HG03378 (cell line): ENCODE results near the gene CRACR2A.

Experiments used
- ATAC-seq: cut with Tn5 transposase; IDR thresholded peaks from one replicate; pipeline ENCODE4 v1.9.1; 2021; ENCODE audit warnings: mild to moderate bottlenecking, moderate library complexity; ENCODE audit not compliant: unreplicated experiment

CRACR2A gene

DNA sequence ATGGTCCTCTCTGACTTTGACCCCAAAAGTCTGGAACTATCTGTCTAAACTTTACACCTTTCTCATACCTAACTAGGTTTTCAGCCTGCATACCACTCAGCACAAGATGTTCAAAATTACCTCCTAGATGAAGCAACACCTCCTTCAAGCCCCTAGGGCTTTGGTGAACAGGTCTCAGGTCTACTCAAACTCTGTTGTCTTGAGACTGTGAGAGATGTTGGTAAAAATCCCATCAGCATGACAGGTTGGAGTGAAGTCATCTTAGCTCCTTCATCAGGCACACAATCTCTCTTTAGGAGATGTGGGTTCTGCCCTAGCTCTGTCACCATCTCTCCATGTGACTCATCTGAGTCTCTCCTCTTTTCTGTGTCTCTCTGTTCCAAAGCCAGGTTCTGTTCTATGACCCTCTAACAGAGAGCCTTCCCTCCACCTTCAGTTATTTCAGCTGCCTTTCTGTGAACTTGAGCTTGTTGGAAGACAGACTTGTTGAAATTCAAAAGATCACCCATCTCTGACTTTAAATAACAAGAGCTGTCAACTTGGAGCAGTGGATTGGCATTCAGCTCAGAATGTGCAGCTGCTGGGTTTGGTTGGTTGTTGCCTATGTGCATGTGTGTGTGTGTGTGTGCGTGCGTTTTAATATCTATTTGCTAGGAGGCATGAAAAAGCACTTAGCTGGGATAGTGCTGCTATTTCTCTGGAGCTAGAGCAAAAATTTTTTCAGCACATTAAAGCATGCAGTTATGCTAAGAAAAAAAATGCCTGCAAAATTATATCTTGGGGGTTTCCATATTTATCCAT, 130.7 kb downstream of the CRACR2A start:
- ATAC-seq: no peak

DNA sequence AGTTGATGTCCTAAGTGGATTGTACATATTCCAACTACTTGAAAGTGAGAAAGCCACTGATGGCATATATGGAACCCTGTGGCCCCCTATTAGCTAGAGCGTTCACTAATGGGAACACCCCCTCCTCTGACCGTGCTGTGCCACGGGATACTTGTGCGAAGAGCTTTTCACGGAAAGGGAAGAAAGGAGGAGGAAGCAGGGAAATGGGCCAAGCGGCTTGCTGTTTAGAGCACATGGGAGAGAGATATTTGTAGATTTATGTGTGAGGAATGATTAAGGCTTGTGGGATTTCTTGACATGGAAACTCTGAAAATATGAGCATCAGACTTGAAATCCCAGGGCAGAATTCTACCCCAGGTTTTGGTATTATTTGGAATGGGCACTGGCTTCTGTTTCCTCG, 132.1 kb downstream of the CRACR2A start:
- ATAC-seq: no peak

DNA sequence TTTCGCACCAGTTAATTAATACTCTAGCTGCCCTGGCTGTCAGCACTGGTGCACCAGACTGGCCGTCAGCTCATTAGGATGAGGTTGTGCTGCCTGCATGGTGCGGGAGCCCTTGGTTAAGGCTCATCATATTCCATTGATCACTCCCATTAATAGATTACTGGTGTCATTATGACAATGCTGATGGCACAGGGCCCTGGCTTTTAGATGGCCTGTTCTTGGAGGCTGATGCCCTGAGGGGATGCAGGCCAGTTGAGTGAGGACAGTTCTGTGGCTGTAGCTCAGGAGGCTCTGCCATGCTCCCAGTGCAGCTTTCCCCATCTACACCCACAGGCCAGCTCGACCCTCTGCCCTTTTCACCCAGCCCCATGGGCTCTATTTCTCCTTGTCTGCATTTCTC, 135.3 kb downstream of the CRACR2A start:
- ATAC-seq: no peak

DNA sequence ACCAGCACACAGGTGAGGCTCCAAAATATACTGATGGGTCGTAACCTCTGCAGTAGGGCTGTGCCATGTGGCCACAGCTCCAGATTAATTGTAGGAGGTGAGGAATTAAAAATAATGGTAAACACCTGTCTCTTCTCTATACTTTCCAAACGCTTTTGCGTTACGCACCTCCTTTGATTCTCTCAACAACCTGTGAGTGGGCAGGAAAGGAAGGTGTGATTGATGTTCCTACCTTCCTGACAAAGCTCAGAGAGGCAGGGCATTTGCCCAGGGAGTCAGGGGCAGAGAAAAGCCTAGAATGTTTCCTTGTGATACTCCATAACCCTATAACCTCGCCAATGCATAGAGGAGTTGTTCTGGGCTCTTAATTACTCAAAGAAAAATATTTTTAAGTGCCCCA, 137.0 kb downstream of the CRACR2A start:
- no peak for ATAC-seq

DNA sequence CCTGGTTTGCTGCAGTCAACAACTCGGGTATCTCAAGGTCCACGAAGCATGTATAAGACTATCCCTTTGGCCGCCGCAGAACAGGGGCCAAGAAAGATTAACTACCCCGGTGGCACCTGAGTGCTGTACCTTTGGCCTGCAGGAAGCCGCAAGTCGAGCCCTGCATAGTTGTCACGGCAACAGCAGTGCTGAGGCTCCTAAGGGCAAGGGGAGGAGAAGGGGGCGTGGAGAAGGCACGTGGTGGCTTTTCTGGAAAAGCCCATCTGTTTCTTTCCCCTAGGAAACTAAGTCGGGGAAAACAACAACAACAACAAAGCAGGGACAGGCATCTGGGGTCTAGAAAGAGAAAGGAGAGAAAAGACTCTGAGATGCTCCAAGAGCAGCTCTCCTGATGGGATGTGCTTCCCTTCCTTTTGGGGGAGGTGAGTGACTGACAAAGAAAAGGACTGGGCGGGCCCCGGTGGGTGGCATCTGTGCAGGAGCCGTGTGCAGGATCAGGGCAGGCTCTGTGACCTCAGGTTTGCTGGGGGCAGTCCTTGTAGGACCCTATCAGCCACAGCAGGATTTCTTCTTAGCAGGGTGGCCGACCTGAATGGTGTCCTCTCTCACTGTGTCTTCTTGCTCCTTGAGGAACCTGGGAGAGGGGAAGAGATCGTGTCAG, 138.0 kb downstream of the CRACR2A start:
- ATAC-seq: no peak

DNA sequence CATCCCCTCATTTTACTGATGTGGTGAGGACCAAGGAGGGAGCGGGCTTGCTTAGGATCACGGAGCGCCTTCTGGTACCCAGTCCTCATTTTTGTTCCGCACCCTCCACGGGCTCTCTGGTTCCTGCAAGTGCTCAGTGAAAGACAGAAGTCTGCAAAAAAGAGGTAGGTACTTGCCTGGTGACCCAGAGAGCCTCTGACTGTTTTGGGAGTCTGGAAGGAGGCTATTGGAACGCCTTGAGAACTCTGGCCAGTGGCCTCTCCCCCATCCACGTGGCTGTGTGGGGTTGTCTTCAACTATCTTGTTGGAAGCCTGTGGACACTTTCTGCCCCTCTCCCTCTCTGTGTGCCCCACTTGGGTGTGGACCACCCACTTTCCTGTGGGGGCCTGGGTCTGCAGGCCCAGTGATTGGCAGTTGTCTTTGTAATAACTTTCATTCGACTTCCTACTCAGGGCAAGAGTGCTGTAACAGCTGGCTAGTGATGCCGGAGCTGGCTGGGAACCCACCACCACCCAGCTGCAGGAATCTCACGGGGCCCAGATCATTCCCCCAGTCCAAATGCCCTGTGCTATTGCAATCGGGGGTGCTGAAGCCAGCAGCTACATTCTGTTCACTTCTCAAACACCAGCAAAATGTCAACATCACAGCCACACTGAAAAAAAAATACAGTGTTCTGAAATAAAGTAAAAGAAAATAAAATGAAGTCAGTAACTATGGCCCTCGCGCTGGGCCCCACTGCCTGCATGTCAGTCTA, 139.1 kb downstream of the CRACR2A start:
- ATAC-seq: no peak

DNA sequence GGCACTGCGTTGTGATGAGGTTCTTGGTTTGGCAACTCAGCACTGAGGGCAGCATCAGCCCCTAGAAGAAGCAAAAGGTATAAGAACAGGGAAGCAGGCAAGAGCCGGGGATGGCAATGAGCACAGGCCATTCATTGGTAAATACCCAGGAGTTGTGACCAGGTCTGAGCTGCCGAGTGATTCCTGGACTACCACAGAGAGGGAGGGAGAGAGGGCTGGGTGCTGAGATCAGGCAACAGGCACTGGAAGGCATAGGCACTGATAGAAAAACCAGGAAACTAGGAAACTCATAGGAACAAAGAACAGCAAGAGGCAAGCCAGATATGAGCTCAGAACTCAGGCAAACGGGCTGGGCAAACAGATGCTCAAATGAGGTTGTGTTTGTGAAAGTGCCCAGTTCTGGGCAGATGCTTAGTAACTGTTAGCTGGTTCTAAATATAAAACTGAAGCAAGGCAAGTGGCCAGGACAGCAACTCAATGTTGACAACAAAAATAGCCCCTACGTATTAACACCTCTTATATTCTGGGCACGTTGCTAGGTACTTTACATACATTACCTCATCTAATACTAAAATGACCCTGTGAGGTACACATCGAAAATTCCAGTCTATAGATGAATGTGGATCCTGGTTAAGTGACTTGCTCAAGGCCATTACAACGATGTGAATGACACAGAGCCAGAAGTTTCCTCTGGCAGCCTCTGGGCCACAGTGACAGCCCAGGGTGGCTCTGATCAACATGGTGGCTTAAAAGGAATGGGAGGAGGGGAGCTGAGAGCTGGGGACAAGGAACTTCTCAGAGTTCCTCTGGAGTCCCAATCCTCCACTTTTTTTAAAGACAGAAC, 140.8 kb downstream of the CRACR2A start:
- ATAC-seq: no peak

DNA sequence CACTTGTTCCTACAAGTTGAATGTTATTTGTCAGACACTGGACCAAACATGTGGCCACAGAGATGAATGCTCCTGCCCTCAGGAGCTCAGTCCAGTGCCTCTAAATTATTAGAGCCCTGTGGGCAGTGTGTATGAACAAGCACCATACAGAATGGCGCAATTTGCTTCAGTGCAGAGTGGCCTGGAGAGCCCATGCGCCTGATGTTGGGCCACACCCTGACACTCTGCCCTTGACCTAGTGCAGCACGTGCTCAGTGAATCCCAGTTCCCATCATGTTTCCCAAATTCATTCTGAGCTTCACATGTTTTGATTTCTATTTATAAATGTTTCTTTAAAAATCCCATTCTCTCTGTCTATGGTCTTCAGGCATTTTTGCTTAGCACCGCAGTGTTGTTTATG, 145.1 kb downstream of the CRACR2A start:
- ATAC-seq: no peak

DNA sequence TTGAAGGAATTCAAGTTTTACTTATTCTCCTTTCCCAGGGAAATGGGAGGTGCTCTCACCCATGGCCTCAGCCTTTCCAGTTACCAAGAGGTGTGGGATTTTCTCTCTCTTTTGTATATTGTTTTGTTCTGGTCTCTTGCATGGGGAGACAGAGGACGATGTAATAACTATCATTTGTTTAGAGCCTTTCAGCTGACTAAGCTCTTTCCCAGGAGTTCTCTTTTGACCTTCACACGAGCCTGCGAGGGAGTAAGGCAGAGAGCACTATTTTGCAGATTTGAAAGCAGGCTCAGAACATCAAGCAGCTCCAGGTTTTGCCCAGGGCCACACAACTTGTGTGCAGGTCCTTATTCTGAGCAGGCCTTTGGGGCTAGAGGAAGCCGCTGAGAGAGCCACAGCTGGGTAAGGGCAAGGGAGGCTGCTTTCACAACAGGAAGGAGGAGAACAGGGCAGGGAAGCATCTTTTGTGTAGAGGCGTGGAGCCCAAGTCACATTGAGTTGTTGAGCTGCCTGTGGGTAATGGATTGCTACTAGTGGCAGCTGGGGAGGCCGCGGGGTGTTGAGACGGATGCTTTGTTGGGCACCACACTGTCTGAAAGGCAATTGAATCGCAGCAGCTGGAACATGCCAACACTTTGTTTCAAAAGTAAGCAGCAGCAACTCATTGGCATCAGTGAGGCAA, 145.7 kb downstream of the CRACR2A start:
- ATAC-seq: no peak

DNA sequence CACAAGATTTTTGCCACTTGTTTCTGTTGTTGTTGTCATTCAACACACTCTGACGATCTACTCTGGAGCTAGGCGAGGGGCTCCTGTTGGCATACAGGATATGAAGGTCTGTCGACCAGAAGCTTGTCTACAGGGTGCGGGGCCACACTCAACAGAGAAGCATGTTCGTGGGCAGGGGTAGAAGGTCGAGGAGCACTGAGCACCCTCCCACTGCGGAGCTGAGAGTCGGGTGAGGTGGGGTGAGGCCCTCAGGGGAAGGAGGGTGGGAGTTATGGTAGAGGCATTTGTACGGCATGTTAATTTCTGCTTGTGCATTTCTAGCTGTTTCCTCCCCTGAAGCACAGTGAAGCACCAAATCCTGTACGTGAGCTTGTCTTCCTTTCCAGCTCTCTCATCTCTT, 146.8 kb downstream of the CRACR2A start:
- ATAC-seq: no peak

DNA sequence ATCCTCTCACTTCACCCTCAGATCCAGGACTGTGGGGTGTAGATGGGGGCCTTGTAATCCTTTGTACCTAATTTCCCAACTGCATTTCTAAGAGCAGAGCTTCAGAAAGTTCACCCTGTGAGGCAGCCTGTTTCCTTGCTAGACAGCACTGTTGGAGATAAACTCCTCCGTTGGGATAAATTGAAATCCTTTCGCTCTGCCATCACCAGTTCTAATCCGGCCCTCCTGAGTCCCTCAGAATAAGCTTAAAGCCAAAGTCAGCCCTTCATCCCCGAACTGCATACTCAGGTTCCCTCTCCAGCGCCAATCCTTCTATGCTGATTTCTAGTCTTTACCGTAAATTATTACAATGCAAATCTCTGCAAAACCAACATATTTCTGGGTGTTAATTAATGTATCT, 147.2 kb downstream of the CRACR2A start:
- ATAC-seq: no peak

DNA sequence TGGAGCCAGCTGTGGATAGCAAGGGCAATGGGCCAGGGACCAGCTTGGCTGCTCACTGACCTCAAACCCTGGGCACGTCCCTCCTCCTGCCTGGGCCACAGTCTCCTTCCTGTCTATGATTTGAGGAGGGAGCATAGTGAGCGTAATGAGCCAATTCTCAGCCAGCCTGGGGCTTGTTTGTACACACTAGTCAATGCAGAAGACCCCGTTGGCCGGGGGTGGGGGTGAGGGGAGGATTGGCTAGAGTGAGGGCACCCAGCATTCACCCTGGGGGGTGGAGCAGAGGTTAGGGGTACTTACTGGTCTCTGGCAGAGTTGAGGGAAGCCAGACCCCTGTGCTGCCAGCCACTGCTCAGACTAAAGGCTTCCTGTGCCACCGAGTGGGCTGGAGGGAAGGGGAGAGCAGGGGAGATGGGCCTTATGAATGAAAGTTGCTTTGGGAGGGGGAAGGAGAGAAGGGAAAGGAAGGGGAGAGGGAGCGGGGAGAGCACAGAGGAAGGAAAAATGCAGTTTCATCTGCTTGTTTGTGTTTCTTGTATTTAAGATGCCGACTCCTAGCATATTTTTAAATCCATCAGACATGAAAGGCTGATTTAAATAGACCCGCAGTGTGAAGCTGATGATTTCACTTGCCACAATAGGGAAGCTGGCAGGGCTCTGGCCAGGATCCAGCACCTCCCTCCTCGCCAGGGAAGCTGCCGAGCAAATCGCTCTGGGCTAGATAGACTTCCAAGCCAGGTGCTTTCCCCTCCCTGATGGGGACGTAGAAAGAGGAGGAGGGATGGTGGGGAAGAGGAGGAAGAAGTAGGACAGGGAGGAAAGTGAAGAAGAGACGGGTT, 147.9 kb downstream of the CRACR2A start:
- ATAC-seq: no peak

DNA sequence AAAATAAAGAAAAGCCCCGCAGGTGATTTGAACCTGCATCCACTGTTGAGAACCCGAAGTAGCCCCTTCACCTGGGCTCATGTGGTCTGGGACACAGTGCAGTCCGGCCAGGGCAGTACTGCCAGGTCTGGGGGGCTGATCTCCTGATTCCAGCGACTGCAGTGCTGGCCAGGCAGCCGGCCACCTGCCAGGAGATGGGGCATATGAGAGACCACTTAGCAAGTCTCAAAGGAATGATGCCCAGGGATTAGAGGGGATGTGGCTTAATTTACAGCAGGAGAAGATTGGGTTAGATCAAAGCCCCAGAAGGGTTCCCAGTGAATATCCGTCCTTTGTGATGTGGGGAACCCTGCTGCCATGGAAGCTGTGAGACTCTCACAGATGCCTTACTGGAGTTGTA, 148.6 kb downstream of the CRACR2A start:
- no peak for ATAC-seq

DNA sequence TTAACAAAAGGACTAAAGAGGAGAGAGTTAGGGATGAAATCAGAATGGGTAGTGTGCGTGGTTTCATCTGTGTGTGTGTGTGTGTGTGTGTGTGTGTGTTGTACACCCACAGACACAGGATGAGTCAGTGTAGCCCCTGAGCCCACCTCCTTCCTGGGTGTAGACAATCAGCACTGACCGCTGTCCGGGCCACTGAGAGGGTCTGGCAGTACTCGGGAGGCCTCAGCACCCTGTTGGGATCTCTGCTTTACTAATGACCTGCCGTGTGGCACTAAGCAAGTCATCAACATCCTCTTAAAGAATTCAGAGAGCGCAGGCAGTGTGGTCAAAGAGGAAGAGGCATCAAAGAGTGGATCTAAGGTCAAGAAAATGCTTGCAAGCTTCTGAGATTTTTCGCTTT, 149.3 kb downstream of the CRACR2A start:
- ATAC-seq: no peak

DNA sequence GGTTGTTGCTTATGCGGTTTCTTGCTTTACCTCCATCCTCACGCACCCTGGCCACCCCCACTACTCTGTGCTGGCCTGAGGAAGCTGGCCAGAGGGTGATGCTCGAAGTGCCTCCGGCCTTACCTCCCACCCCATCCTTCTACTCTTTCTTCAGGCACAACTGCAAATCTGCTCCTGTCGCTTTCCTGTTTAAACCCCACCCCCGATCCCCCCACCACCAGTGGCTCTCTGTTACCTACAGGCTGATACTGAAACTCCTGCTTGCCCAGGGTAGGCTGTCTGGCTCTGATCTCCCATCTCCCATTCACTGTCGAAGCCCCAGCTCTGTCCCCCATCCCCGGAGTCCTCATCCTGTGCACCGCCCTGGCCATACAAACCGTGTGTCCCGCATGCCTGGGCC, 150.4 kb downstream of the CRACR2A start:
- no peak for ATAC-seq

DNA sequence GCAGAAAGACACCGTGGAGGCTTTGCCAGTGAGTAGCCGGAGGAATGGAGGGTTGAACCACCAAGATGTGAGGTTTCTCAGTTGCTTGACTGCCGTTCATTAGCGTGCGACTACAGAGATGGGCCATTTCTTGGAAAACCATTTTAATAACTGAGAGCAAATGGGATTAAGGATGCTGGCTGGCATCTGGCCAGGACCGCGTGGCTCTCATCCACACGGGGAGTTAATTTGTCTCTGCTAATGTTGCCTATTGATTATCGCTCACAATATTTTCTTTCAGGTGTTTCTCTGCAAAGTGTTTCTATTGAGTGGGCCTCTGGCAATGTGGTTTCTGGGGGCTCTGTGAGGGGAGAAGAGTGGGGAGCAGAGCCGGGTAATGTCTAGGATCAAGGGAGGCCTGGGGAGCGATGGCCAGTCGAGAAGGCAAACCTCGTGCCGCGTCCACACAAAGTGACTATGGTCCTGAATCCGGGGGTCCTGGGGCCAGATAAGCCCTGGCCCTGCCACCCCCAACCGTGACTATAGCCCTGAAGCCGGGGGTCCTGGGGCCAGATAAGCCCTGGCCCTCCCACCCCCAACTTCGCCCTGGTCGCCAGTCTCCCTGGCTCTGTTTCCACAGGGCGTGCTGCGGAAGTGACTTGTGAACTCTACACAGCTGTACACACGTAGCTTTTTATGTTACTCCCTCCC, 151.3 kb downstream of the CRACR2A start:
- ATAC-seq: no peak

DNA sequence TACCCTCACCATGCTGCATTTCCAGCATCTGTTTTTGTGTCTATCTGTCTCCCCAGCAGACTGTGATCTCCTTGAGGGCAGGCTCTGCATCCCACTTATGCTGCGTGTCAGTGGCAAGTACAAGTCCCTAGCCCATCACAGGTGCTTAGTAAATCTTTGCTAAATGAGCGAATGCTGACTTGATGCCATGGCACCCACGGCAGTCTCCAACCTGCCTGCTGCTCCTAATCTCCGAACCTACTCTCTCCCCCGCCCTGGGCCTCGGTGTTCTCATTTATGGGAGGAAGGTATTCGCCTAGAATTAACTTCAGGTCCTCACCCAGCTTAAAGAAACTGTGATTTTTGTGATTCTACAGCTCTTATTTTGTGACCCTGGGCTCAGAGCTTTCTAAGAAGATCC, 152.0 kb downstream of the CRACR2A start:
- no peak for ATAC-seq

DNA sequence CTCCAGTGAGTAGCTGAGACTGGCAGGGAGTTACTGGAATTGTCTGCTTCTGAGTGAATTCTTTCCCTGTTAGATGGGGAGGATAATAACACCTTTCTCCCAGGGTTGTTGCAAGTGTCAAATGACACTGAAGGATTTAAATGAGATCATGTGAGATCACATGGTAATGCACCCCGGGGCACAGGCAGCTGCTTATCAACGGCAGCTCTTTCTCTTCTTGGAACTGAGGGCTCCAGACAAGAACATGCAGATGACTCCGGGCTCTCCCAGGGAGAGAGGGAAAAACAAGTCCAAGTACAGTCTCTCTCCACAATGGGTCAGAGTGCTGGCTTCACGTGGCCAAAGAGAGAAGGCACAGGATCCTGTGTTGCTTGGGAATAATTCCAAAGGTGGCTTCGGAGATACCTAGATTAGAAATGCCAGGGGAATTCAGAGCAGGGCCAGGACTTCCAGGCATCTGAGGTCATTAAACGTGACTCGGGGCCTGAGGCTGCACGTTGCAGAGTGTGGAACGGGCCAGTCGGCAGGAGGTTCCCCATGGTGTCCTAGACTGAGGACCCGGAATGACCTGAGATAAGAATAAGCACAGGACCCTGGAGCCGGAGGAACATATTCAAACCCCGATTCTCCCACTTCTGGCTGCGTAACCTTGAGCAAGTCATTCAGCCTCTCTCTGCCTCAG, 152.7 kb downstream of the CRACR2A start:
- no peak for ATAC-seq
